SJCRH30 (cell line): Measurements from ENCODE around the gene STK32A. TPM values are rescaled to one million over a fixed set of nuclear protein-coding genes. Genes with fewer than 3 reads are reported as not detected.
"Not testable (repeated sequence)": the region's sequence is repeated elsewhere in the genome, so short reads cannot be mapped to it uniquely, and the experiment has no call there.

ENCODE experiments used
- DNase-seq, 2 experiments: peaks; one replicate each; pipeline ENCODE4 v3.0.0-alpha.2; 2015 to 2020
- H3K27ac ChIP-seq: fragments of 250-450 bp; sonication (Bioruptor Pico); 2 replicates; pipeline ENCODE4 v1.5.1; 2020; ENCODE audit warnings: mild to moderate bottlenecking, moderate library complexity
- H3K27me3 ChIP-seq: fragments of 250-450 bp; sonication (Bioruptor Pico); 2 replicates; pipeline ENCODE4 v1.5.1; 2020; ENCODE audit warnings: mild to moderate bottlenecking, moderate library complexity
- H3K36me3 ChIP-seq: fragments of 250-450 bp; sonication (Bioruptor Pico); 2 replicates; pipeline ENCODE4 v1.5.1; 2020; ENCODE audit warnings: mild to moderate bottlenecking, moderate library complexity
- H3K4me1 ChIP-seq: fragments of 250-450 bp; sonication (Bioruptor Pico); 2 replicates; pipeline ENCODE4 v1.5.1; 2020; ENCODE audit warnings: mild to moderate bottlenecking, moderate library complexity
- H3K4me3 ChIP-seq: fragments of 250-450 bp; sonication (Bioruptor Pico); 2 replicates; pipeline ENCODE4 v1.5.1; 2020; ENCODE audit warnings: mild to moderate bottlenecking, moderate library complexity
- H3K9me3 ChIP-seq: fragments of 250-450 bp; sonication (Bioruptor Pico); replicated peaks from 2 replicates; pipeline ENCODE4 v1.5.1; 2020; ENCODE audit warnings: mild to moderate bottlenecking, moderate library complexity
- total RNA-seq: library from RNA; depleted of rRNA; stranded (reverse); fragments of >200 nt; shearing (Covaris generic); gene quantifications from 2 replicates; pipeline ENCODE4 v1.2.3, GENCODE V29; 2014

STK32A gene
- total RNA-seq, 1 experiment from 2014 or later, result 6.3 TPM

DNA sequence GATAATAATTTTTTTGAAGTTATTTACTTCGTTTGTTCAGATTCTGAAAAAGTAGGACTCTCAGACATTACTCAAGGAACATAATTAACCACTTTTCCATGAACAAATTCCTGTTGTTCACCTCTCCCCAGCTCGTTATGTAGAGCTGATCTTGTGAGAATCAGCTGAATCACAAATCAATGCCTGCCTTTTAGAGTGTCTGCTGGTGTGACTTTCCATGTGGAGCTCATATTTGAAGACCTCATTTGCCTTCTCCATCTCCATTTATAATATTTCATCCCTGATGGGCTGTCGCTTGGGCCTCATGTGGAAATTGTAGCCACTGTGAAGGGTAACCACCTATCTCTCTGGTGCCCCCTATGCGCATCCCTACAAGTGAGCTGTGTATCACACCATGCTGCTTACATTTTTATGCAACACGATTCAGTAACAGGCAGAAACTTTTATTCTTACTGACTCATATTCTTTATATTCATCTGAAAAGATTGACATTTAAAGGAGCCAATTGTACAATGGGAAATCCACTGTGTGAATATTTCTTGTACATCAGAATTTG, 111.3 kb downstream of the STK32A start:
- Histone ChIP-seq H3K4me3 (no peak overlapping the region), H3K27ac (no peak overlapping the region), H3K36me3 (no peaks in the 10 kb centered on the region), H3K4me1 (no peaks in the 10 kb centered on the region), H3K9me3 (no peaks in the 10 kb centered on the region), H3K27me3 (0 out of 2 replicates have a peak, but pooled peaks cover 5% of the 10 kb centered on the region)
- peak in 1 of 2 experiments; percentile 4 for DNase-seq

DNA sequence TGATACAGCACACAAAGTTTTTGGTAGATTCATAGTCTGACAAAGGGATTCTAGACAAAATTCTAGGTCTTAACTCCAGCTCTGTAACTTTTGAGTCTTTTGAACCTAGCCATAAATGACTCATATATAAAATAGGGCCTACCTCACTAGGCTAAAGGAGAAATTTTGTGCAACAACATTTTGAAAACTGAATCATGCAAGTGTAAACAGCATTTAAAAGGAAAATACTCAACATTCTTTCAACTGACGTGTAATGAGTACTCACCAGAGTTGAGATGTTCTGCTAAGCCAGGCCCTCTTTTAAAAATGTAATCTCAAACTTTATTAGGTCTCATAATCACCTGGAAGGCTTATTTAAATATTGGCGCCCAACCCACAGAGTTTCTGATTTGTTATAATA, 113.2 kb downstream of the STK32A start:
- no peak overlapping the region for H3K27ac ChIP-seq
- 0 out of 2 replicates have a peak, but pooled peaks cover 5% of the 10 kb centered on the region for H3K27me3 ChIP-seq
- H3K9me3 ChIP-seq, result no peaks in the 10 kb centered on the region
- H3K4me3 ChIP-seq, result no peak overlapping the region
- H3K4me1 ChIP-seq, result no peaks in the 10 kb centered on the region
- DNase-seq, result no peak
- H3K36me3 ChIP-seq, result no peaks in the 10 kb centered on the region

DNA sequence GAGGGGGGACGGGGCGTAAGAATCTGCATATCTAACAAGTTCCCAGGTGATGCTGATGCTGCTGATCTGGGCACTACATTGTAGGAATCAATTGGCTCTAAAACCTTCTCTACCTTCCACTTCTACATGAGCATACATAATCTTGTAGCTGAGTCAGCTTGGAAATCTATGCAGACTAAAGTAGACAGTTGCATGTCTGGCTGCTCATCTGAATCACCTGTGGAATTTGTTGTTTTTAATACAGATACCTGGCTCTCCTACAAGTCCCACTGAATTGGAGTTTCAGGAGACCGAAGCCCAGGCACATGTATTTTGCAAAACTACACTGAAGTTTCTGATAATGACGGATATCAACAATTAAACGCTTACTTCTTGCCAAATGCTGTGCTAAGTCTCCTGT, 113.6 kb downstream of the STK32A start:
- Histone ChIP-seq H3K4me3 (no peak overlapping the region), H3K36me3 (no peaks in the 10 kb centered on the region), H3K4me1 (no peaks in the 10 kb centered on the region), H3K9me3 (no peaks in the 10 kb centered on the region), H3K27me3 (peaks cover 6% of the 10 kb centered on the region; the same call in 1 of the 2 replicates), H3K27ac (no peak overlapping the region)
- DNase-seq, result no peak

DNA sequence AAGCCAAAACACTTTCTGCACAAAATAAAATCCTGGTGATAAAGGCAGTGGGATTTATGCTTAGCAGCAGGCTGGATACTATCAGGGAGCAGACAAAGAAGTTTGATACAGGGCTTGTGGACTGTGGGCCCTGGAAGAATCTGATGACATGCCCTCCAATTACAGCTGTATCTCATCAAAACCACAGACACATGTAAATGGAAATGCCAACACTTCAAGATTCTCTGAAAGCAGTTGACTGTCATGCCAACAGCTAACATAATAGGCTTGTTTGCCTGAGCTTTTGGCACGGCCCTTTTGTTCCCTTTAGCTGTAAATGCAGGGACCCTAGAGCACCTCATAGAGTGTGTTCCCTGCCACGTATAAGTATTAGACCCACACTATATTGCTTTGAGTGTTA, 114.4 kb downstream of the STK32A start:
- no peak for DNase-seq
- H3K9me3 ChIP-seq, result no peaks in the 10 kb centered on the region
- H3K4me3 ChIP-seq, result no peak overlapping the region
- H3K27me3 ChIP-seq, result peaks cover 9% of the 10 kb centered on the region; the same call in 1 of the 2 replicates
- H3K36me3 ChIP-seq, result no peaks in the 10 kb centered on the region
- H3K4me1 ChIP-seq, result no peaks in the 10 kb centered on the region
- H3K27ac ChIP-seq, result no peak overlapping the region

DNA sequence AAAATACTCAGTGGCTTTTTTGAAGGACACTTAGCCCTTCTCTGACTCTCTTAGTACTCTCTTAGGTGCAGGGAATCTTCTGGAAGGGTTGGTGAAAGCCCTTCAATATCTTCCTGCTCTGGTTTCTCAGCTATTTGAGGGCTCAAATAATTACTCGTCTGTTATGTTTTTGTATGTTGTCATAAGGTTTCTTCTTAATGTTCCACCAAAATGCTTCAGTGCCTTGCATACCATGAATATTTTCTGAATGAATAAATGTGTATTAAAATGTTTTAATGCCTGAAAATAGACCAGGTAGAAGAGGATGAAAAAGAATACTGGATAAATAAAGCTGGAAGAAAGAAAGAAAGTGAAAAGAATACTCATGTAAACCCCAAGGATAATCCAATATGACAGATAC, 124.3 kb downstream of the STK32A start:
- no peak overlapping the region for H3K27ac ChIP-seq
- H3K9me3 ChIP-seq, result no peaks in the 10 kb centered on the region
- no peak for DNase-seq
- no peak overlapping the region for H3K4me3 ChIP-seq
- H3K36me3 ChIP-seq, result no peaks in the 10 kb centered on the region
- H3K4me1 ChIP-seq, result no peaks in the 10 kb centered on the region
- H3K27me3 ChIP-seq, result no peaks in the 10 kb centered on the region; the same call in none of the 2 replicates

DNA sequence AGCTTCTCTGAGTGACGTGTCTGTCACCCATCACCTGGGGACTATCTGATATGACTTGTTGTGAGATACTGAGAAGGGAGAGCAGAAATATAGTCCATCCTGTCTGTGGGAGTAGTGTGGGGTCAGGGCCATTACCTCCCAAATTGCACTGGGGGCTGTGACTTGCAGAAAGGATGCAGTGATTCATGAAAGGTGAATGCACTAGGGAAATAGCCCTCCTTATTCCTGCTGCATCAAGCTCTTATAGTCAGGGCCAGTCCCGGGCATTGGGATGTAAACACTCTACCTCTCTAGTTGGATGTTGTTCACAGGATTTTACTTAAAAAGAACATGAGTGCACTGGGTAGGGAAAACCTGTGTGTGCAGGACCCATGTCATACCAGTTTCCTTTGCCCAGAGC, 124.8 kb downstream of the STK32A start:
- Histone ChIP-seq H3K27ac (no peak overlapping the region), H3K27me3 (no peaks in the 10 kb centered on the region; the same call in 1 of the 2 replicates)

DNA sequence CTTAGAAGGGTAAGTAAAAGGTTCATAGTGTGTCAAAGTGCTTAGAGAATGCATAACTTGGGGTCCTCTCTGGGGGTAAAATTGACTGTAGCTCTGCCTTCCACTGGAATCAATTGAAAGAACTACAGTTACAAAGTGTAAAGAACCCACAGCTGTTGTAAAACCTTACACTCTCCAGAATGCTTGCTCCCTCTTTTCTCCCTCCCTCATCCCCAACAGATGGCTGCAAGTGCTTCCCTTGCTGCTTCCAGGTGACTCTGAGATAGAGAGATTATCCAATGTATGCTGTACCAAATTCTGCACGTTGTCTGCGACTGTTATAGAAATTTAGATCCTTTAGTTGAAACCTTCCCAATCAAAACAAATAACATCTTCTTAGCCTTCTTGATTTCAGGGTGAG, 126.0 kb downstream of the STK32A start:
- peaks cover 4% of the 10 kb centered on the region for H3K27me3 ChIP-seq
- no peak overlapping the region for H3K4me3 ChIP-seq
- DNase-seq, result no peak
- H3K4me1 ChIP-seq, result no peaks in the 10 kb centered on the region
- H3K9me3 ChIP-seq, result no peaks in the 10 kb centered on the region
- no peaks in the 10 kb centered on the region for H3K36me3 ChIP-seq
- H3K27ac ChIP-seq, result no peak overlapping the region

More for the DNA sequence above, 124.8 kb downstream of the STK32A start:
- no peaks in the 10 kb centered on the region for H3K9me3 ChIP-seq
- H3K4me3 ChIP-seq, result no peak overlapping the region
- no peaks in the 10 kb centered on the region for H3K36me3 ChIP-seq
- no peak for DNase-seq
- H3K4me1 ChIP-seq, result no peaks in the 10 kb centered on the region

DNA sequence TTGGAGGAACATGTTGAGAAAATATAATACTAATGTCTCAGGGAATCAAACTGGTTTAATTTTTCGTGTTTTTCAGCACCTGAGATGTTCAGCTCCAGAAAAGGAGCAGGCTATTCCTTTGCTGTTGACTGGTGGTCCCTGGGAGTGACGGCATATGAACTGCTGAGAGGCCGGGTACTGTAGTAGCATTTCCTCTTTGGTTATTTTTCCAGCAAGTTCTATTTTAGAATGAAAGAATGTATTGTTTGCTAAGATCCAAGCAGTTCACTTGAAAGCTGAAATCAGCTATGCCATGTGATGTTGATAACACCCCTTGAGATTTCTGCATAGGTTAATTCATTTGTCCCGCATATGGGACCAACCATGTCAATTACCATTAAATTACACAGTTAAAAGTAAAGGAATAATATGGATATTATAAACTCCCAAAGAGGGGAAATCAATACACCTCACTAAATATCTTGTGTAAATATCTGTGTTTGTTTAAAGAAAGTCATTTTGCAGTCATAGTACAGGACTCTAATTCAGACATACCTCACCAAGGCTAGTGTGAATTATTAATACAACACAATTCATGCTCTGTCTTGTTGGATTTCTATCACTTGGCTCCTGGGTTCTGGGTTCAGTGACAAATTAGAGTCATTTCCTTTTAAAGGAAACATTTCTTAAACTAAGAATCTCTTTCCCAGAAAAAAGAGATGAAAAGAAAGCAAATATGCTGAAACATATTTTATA, 126.8 kb downstream of the STK32A start:
- Histone ChIP-seq H3K27me3 (peaks cover 6% of the 10 kb centered on the region), H3K9me3 (no peaks in the 10 kb centered on the region), H3K27ac (no peak overlapping the region), H3K36me3 (no peaks in the 10 kb centered on the region), H3K4me1 (no peaks in the 10 kb centered on the region), H3K4me3 (no peak overlapping the region)
- DNase-seq, result no peak

DNA sequence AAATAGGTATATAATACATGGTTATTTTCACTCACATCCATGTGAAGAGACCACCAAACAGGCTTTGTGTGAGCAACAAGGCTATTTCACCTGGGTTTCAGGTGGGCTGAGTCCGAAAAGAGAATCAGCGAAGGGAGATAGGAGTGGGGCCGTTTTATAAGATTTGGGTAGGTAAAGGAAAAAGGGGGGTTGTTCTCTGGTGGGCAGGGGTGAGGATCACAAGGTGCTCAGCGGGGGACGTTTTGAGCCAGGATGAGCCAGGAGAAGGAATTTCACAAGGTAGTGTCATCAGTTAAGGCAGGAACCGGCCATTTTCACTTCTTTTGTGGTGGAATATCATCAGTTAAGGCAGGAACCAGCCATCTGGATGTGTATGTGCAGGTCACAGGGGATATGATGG, 132.6 kb downstream of the STK32A start:
- H3K27ac ChIP-seq, H3K4me3 ChIP-seq, H3K4me1 ChIP-seq, DNase-seq, H3K27me3 ChIP-seq, H3K9me3 ChIP-seq, H3K36me3 ChIP-seq: not testable (repeated sequence)

DNA sequence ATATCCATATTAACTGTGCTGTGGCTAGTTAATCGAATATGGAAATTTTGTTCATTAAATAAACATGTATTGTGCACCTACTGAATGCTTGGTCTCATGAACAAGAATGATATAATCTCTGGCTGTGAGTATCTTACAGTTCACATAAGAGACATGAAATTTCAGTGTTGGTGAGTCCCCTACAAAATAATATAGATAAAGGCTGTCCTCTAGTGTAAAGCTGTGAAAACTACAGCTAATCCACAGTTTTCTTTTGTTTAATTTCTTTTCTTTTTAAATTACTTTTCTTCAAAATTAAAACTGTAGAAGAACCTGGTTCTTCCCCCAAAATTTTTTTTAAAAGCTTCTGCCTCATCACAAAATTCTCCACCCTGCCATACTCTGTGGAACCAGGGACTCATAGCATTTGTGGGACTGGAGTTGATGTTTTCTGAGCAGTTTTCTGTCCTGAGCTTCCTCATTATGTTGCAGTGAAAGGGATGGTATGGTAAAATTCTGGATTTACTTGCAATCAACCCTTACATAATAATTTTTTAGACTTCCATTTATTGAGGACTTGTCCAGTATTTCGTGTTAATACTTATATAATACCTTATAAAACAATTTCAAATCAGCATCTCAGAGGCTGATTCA, 135.0 kb downstream of the STK32A start:
- Histone ChIP-seq H3K36me3 (no peaks in the 10 kb centered on the region), H3K9me3 (no peaks in the 10 kb centered on the region), H3K27me3 (peaks cover 6% of the 10 kb centered on the region; the same call in 1 of the 2 replicates), H3K4me3 (no peak overlapping the region), H3K4me1 (peaks cover 3% of the 10 kb centered on the region; the same call in 1 of the 2 replicates), H3K27ac (no peak overlapping the region)
- DNase-seq, result no peak

DNA sequence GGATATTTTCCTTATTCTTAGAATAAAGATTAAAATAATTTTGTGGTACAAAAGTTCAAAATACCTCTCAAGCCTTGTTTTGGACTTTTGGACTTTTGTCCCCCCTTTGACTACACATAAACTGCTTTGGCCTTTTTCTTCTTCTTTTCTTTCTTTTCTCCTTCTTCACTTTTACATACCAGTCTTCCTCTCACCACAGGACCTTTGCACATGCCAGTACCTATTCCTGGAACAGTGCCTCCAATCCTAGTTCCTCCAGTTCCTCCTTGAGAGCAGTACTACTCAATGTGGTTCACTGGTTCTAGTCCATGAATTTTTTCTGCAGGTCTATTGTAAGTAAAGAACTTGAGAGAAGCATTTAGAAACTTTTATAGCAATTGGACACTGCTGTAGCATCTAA, 136.5 kb downstream of the STK32A start:
- Histone ChIP-seq H3K9me3 (no peaks in the 10 kb centered on the region), H3K4me3 (no peak overlapping the region)
- no peak for DNase-seq

DNA sequence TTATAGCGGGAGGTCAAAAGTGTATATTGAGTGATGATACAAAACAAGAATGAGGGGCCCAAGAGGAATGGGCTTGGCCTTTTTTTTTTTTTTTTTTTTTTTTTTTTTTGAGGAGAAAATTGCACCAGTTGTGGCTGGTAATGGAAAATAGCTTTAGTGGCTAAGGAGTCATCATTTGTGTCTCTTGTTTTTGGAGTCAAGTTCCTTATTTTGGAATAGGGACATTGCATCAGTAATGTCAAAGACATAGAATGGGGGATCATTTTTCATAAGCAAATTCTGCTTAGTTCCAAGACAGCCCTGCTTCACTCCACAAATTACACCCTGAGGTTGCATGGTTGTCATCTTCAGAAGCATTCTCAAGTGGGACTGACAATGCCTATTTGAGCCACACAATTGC, 137.4 kb downstream of the STK32A start:
- Histone ChIP-seq H3K27me3 (no peaks in the 10 kb centered on the region), H3K36me3 (no peaks in the 10 kb centered on the region), H3K4me3 (no peak overlapping the region), H3K9me3 (no peaks in the 10 kb centered on the region), H3K4me1 (peaks cover 3% of the 10 kb centered on the region; the same call in 1 of the 2 replicates), H3K27ac (no peak overlapping the region)
- no peak for DNase-seq

More for the DNA sequence above, 136.5 kb downstream of the STK32A start:
- H3K27ac ChIP-seq, result no peak overlapping the region
- no peaks in the 10 kb centered on the region for H3K27me3 ChIP-seq
- no peaks in the 10 kb centered on the region for H3K36me3 ChIP-seq
- peaks cover 3% of the 10 kb centered on the region; the same call in 1 of the 2 replicates for H3K4me1 ChIP-seq

DNA sequence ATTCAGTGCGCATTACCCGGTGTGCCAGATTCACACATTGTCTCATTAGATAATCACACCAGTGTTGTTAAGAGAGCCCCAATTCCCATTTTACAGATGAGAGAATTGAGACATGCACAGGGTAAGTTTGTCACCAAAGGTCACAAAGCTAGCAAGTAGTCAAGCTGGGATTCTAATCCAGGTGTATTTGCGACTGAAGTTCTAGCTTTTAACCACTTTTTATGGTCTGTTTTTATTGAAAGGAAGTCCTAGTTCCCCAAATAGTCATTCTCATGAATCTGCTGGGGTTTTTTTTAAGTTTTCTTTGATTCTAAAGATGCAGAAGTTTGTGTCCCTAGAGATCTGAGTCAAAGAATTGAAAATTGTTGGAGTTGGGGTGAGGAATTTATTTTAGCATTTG, 138.5 kb downstream of the STK32A start:
- no peaks in the 10 kb centered on the region; the same call in 1 of the 2 replicates for H3K27me3 ChIP-seq

DNA sequence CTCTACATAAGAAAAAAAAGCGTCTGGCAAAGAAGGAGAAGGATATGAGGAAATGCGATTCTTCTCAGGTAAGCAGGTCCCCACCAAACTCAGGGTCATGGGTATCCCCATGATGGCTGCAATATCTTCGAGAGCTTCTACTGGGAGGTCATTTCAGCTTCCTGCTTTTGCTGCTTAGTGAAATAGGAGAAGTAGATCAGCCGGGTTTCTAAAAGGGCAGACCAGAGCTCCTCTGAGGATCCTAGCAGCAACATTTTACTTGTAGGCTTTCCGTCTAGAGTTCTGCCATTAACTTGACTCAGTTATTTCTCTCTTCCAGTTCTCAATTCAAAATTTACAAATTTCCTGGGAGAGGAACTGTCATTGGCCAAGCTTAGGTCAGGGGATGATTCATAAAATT, 140.3 kb downstream of the STK32A start:
- DNase-seq, result no peak
- Histone ChIP-seq H3K4me1 (no peaks in the 10 kb centered on the region), H3K36me3 (no peaks in the 10 kb centered on the region), H3K9me3 (no peaks in the 10 kb centered on the region; the same call in 1 of the 2 replicates), H3K27ac (no peak overlapping the region), H3K4me3 (no peak overlapping the region), H3K27me3 (no peaks in the 10 kb centered on the region; the same call in 1 of the 2 replicates)

More for the DNA sequence above, 138.5 kb downstream of the STK32A start:
- H3K27ac ChIP-seq, result no peak overlapping the region
- no peak overlapping the region for H3K4me3 ChIP-seq
- no peaks in the 10 kb centered on the region for H3K9me3 ChIP-seq
- no peaks in the 10 kb centered on the region for H3K36me3 ChIP-seq
- peaks cover 3% of the 10 kb centered on the region; the same call in 1 of the 2 replicates for H3K4me1 ChIP-seq
- no peak for DNase-seq

DNA sequence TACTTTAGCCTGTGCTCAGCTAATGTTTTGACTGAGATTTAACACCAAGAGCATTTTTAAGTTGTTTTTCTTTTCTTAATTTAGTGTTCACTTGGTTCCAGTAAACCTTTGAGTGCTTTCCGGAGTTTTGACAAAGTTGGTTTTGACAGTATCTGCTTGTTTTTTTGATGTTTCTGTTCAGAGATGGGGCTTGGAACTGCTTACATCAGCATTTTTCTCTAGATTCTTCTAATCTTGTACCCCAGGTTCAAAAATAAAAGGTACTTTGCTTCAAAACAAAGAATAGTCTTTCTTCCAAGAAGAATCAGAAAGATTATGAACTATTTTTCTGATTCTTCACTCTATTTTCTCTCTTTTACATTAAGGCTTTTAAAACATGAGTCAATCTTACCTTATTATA, 142.9 kb downstream of the STK32A start:
- DNase-seq, result no peak
- no peaks in the 10 kb centered on the region for H3K4me1 ChIP-seq
- H3K36me3 ChIP-seq, result no peaks in the 10 kb centered on the region
- H3K9me3 ChIP-seq, result peaks cover 5% of the 10 kb centered on the region; the same call in 1 of the 2 replicates
- no peak overlapping the region for H3K4me3 ChIP-seq
- H3K27ac ChIP-seq, result no peak overlapping the region
- H3K27me3 ChIP-seq, result no peaks in the 10 kb centered on the region; the same call in 1 of the 2 replicates
